GM12878 (cell line): ENCODE data around the gene TBCCD1. TPM values are rescaled to one million over a fixed set of nuclear protein-coding genes. Genes with fewer than 3 reads are reported as not detected.

Experiments
- ATAC-seq: fragments of 200-7000 bp; cut with Tn5 transposase; 3 replicates; pipeline ENCODE4 v1.9.1; 2020; ENCODE audit warnings: mild to moderate bottlenecking, moderate library complexity
- BruUV-seq: library from RNA; stranded (reverse); fragments of 400-500 nt; replicated peaks from 2 replicates; lab custom pipeline; 2021; lab: Mats Ljungman, UMichigan
- CTCF ChIA-PET: fragments of 300-600 bp; sonication (Branson Sonifier 250); formaldehyde crosslinking; extraction: SDS; loops from one replicate; lab custom pipeline; 2021; ENCODE audit warnings: inconsistent platforms; lab: Yijun Ruan, JAX
- POLR2A ChIA-PET: fragments of 350-600 bp; formaldehyde crosslinking; extraction: SDS; loops from one replicate; lab custom pipeline; 2021; ENCODE audit warnings: inconsistent platforms; lab: Charles Lee
- RAD21 ChIA-PET: fragments of 300-600 bp; sonication (Branson Sonifier 250); formaldehyde crosslinking; loops from one replicate; lab custom pipeline; 2023; ENCODE audit warnings: antibody characterized with exemption; ENCODE audit not compliant: unreplicated experiment; lab: Charles Lee
- SMC1A ChIA-PET: fragments of 300-600 bp; sonication (Branson Sonifier 250); formaldehyde crosslinking; loops from one replicate; lab custom pipeline; 2023; ENCODE audit not compliant: unreplicated experiment, uncharacterized antibody; lab: Charles Lee
- DNase-seq: peaks from one replicate; pipeline ENCODE4 v3.0.0-alpha.2; 2011; ENCODE audit warnings: low read depth, low spot score
- FAIRE-seq: peaks from 3 replicates; lab custom pipeline; 2011; peaks lifted over from hg19 to GRCh38; lab: Jason Lieb, UNC
- H2AFZ ChIP-seq: 2 replicates; pipeline ENCODE4 v1.6.0; 2011; ENCODE audit warnings: low read depth, low read length, control low read depth; ENCODE audit not compliant: control insufficient read depth
- H3K27ac ChIP-seq: 2 replicates; pipeline ENCODE4 v1.5.1; 2011; ENCODE audit warnings: control low read depth; ENCODE audit not compliant: control insufficient read depth, insufficient read depth
- H3K27me3 ChIP-seq, 2 experiments: replicated peaks in 1 of 2; 2 replicates each; pipeline versions ENCODE4 v1.6.0 to v1.6.1; 2011; ENCODE audit warnings: low read length in 1 of 2; ENCODE audit not compliant: control insufficient read depth in 2 of 2, insufficient read depth in 2 of 2
- H3K36me3 ChIP-seq, 2 experiments: 2 replicates each; pipeline ENCODE4 v1.5.1; 2011; ENCODE audit warnings: low read length in 1 of 2; ENCODE audit not compliant: control insufficient read depth in 2 of 2, insufficient read depth in 2 of 2
- H3K4me1 ChIP-seq: 2 replicates; pipeline ENCODE4 v1.6.1; 2011; ENCODE audit warnings: mild to moderate bottlenecking, low read length, moderate library complexity, mixed read lengths; ENCODE audit not compliant: control insufficient read depth, insufficient read depth
- H3K4me2 ChIP-seq: 2 replicates; pipeline ENCODE4 v1.6.0; 2011; ENCODE audit warnings: control low read depth; ENCODE audit not compliant: control insufficient read depth, insufficient read depth
- H3K4me3 ChIP-seq: fragments of 200-600 bp; sonication (generic); 2 replicates; pipeline ENCODE4 v1.5.1; 2016
- H3K79me2 ChIP-seq: 2 replicates; pipeline ENCODE4 v1.6.0; 2011; ENCODE audit warnings: low read length; ENCODE audit not compliant: control insufficient read depth, insufficient read depth
- H3K9ac ChIP-seq: 2 replicates; pipeline ENCODE4 v1.8.0; 2011; ENCODE audit warnings: low read length, control low read depth, mixed read lengths; ENCODE audit not compliant: control insufficient read depth, insufficient read depth
- H3K9me3 ChIP-seq: replicated peaks from 3 replicates; pipeline ENCODE4 v1.5.1; 2011; ENCODE audit warnings: mild to moderate bottlenecking, low read length; ENCODE audit not compliant: control insufficient read depth, insufficient read depth
- H4K20me1 ChIP-seq: 2 replicates; pipeline ENCODE4 v1.6.0; 2011; ENCODE audit not compliant: control insufficient read depth, insufficient read depth
- ATF2 ChIP-seq: IDR thresholded peaks from 2 replicates; pipeline ENCODE4 v1.6.1; 2012; ENCODE audit warnings: low read length, inconsistent platforms
- BHLHE40 ChIP-seq, 2 experiments: fragments of 450-650 bp in 1 of 2; IDR thresholded peaks; 2 replicates each; pipeline ENCODE4 v1.6.1; 2011 to 2017; ENCODE audit warnings: low read depth in 2 of 2, borderline replicate concordance in 1 of 2, improper control_type of control experiment in 1 of 2, low read length in 1 of 2, mild to moderate bottlenecking in 1 of 2
- BRCA1 ChIP-seq: IDR thresholded peaks from 2 replicates; pipeline ENCODE4 v1.6.1; 2011; ENCODE audit warnings: low read depth, low read length, improper control_type of control experiment
- DPF2 ChIP-seq: fragments of 450-650 bp; IDR thresholded peaks from 2 replicates; pipeline ENCODE4 v1.6.1; 2017; ENCODE audit warnings: mild to moderate bottlenecking
- EGR1 ChIP-seq, 2 experiments: IDR thresholded peaks; 1 replicate in 1 of 2; 2 replicates in 1 of 2; pipeline ENCODE4 v1.6.1; 2011 to 2012; ENCODE audit warnings: low read depth in 2 of 2, low read length in 2 of 2, borderline replicate concordance in 1 of 2, mild to moderate bottlenecking in 1 of 2, moderate library complexity in 1 of 2
- ETV6 ChIP-seq, 2 experiments: fragments of 450-650 bp in 1 of 2; IDR thresholded peaks in 1 of 2; conservative IDR thresholded peaks in 1 of 2; 2 replicates each; pipeline ENCODE4 v1.6.1; 2014; ENCODE audit warnings: antibody characterized with exemption in 1 of 2, borderline replicate concordance in 1 of 2, low read depth in 1 of 2, mild to moderate bottlenecking in 1 of 2, moderate library complexity in 1 of 2
- GATAD2B ChIP-seq: fragments of 450-650 bp; conservative IDR thresholded peaks from 2 replicates; pipeline ENCODE4 v1.6.1; 2017; ENCODE audit warnings: low read depth, mild to moderate bottlenecking, moderate library complexity
- JUND ChIP-seq: IDR thresholded peaks from 2 replicates; pipeline ENCODE4 v1.6.1; 2012; ENCODE audit warnings: low read depth, mild to moderate bottlenecking, low read length, improper control_type of control experiment, moderate library complexity
- KAT2A ChIP-seq: conservative IDR thresholded peaks from 2 replicates; pipeline ENCODE4 v1.6.1; 2011; ENCODE audit warnings: low read depth, low read length; ENCODE audit not compliant: control insufficient read depth
- LARP7 ChIP-seq: fragments of 450-650 bp; IDR thresholded peaks from 2 replicates; pipeline ENCODE4 v1.6.1; 2017; ENCODE audit warnings: mild to moderate bottlenecking
- NR2C2 ChIP-seq: IDR thresholded peaks from 2 replicates; pipeline ENCODE4 v1.6.1; 2011; ENCODE audit warnings: borderline replicate concordance, low read depth; ENCODE audit not compliant: control insufficient read depth, insufficient read length
- PML ChIP-seq: IDR thresholded peaks from 2 replicates; pipeline ENCODE4 v1.6.1; 2012; ENCODE audit warnings: low read length, inconsistent platforms
- SMAD1 ChIP-seq: fragments of 450-650 bp; IDR thresholded peaks from 2 replicates; pipeline ENCODE4 v1.6.1; 2018; ENCODE audit warnings: mild to moderate bottlenecking, low read depth; ENCODE audit not compliant: partially characterized antibody
- SREBF2 ChIP-seq: IDR thresholded peaks from 2 replicates; pipeline ENCODE4 v1.6.1; 2012; ENCODE audit warnings: mild to moderate bottlenecking, low read length
- STAT3 ChIP-seq: IDR thresholded peaks from 2 replicates; pipeline ENCODE4 v1.6.1; 2011; ENCODE audit warnings: low read depth, low read length, improper control_type of control experiment
- ZBED1 ChIP-seq: IDR thresholded peaks from 2 replicates; pipeline ENCODE4 v1.6.1; 2016; ENCODE audit warnings: borderline replicate concordance
- ZBTB33 ChIP-seq: fragments of 450-650 bp; IDR thresholded peaks from 2 replicates; pipeline ENCODE4 v1.6.1; 2017; ENCODE audit warnings: mild to moderate bottlenecking
- WGBS: methylation state at CpG from one replicate; pipeline ENCODE4 v1.1.6; 2016; ENCODE audit warnings: low lambda C conversion rate; ENCODE audit not compliant: insufficient replicate concordance, insufficient coverage; ENCODE audit errors: missing lambda C conversion rate; 5-methylcytosine and 5-hydroxymethylcytosine counted together
- in situ Hi-C: fragments of 300-500 bp; cut with MboI; formaldehyde crosslinking; loops from 9 replicates; pipeline ENCODE4 v1.14.3; 2018; ENCODE audit warnings: mixed read lengths
- intact Hi-C: fragments of 100-400 bp; cut with micrococcal nuclease; formaldehyde crosslinking; loops from one replicate; pipeline ENCODE4 v1.14.2; 2022; ENCODE audit not compliant: unreplicated experiment
- polyA plus RNA-seq, 11 experiments: library from polyadenylated mRNA; depleted of rRNA in 4 of 11; unstranded in 6 of 11; stranded (reverse) in 5 of 11; fragments of >200 nt; fragmentation: Nextera tagmentation in 4 of 11; fragmentation: Illumina TruSeq in 1 of 11; extraction: Ambion mirVana in 4 of 11; extraction: Trizol in 1 of 11; gene quantifications; 1 replicate in 1 of 11; 2 replicates in 10 of 11; pipeline versions ENCODE4 v1.2.1 to v1.2.3, GENCODE V29; 2011 to 2016; ENCODE audit warnings: inconsistent platforms in 2 of 11, missing spikeins in 2 of 11, low read depth in 1 of 11
- total RNA-seq, 4 experiments: library from RNA; depleted of rRNA in 3 of 4; stranded (reverse); fragments of >200 nt in 3 of 4; fragmentation: Illumina TruSeq in 1 of 4; extraction: Trizol in 1 of 4; gene quantifications; 2 replicates each; pipeline versions ENCODE4 v1.2.1 to v1.2.3, GENCODE V29; 2013 to 2021
- TF ChIP-seq, protein P1 (sequence below): fragments of 150-350 bp; IDR thresholded peaks from 2 replicates; pipeline ENCODE4 v1.6.1; 2014; ENCODE audit warnings: mild to moderate bottlenecking, low read depth, low read length

The TBCCD1 gene
- total and polyA plus RNA-seq, 10 of the 15 experiments (the other 5 are each of a cell fraction or from before 2014, with no cell fraction given): 6.9 to 23.4 (median 14.7) TPM

DNA sequence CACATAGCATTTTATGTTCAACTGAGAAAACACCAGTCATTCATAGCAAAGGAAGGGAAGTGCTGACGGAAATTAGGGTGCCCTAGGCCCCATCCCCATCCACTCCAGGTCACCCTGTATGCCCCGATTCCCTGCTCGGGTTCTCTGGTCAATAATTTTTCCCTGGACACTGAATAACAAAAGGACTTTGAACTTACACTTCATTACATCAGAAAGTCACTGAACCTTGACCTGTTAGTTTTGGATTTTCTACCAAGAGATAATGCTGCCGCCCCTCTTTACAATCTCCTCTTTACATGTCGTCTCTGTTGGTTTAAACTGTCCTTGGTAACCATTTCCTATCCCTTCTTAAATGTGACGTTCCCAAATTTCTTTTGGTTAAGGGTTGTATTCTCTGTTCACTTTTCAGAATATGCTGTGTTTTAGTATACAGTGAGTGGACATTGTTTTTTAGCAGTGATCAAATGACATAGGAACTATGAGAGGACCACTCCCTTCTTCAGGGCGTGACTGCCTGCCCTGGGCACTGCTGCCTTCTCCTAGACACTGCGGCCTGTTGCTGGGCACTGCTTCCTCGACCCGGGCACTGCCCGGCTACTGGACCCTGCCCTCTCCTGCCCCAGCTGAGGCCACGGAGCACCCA, 32.1 kb upstream of the TBCCD1 start:
- SMC1A ChIA-PET: interaction anchor here (1.1 to 2.4 kb wide), 2 partner anchors 16 to 54 kb away, joined by 3 to 6 read pairs; no protein-coding TSS in a partner anchor

More for the DNA sequence above, 32.1 kb upstream of the TBCCD1 start:
- CTCF ChIA-PET: interaction anchor here (2.8 kb wide), 1 partner anchor 17 kb away, joined by 25 read pairs; no protein-coding TSS in a partner anchor
- no peak for DNase-seq
- RAD21 ChIA-PET: no interaction called here
- BruUV-seq: no TSS peak
- no peaks in the 10 kb centered on the region for H3K36me3 ChIP-seq
- no peak overlapping the region for H3K9ac ChIP-seq
- no peaks in the 10 kb centered on the region for H4K20me1 ChIP-seq
- no peak overlapping the region for H3K4me2 ChIP-seq
- POLR2A ChIA-PET: no interaction called here
- no peak overlapping the region for H3K4me3 ChIP-seq
- H3K79me2 ChIP-seq: no peaks in the 10 kb centered on the region
- H3K9me3 ChIP-seq: no peaks in the 10 kb centered on the region
- in situ Hi-C loops (no loop called here), intact Hi-C loops (no loop called here)
- WGBS: 37% methylated on average over 12 of the region's 12 CpGs
- FAIRE-seq: no peak
- no peaks in the 10 kb centered on the region for H3K27me3 ChIP-seq
- TF ChIP-seq ZBTB33 (no peak), ETV6 (conservative IDR thresholded peaks at IDR 0.05 in 1 of 2, IDR thresholded peaks at IDR 0.05 in 1 of 2; ENCODE audit: borderline replicate concordance in 1 of 2, low read depth in 1 of 2) (no peak), NR2C2 (no peak), PML (no peak), STAT3 (no peak), SMAD1 (no peak), SREBF2 (no peak), BRCA1 (no peak), DPF2 (no peak), ZBED1 (no peak), GATAD2B (no peak), LARP7 (no peak), EGR1 (IDR thresholded peaks at IDR 0.05; ENCODE audit: borderline replicate concordance in 1 of 2, low read depth in 2 of 2, low read length in 2 of 2) (no peak), KAT2A (no peak), JUND (no peak), BHLHE40 (IDR thresholded peaks at IDR 0.05; ENCODE audit: borderline replicate concordance in 1 of 2, low read depth in 2 of 2, low read length in 1 of 2) (no peak), ATF2 (no peak)
- TF ChIP-seq, protein P1, sequence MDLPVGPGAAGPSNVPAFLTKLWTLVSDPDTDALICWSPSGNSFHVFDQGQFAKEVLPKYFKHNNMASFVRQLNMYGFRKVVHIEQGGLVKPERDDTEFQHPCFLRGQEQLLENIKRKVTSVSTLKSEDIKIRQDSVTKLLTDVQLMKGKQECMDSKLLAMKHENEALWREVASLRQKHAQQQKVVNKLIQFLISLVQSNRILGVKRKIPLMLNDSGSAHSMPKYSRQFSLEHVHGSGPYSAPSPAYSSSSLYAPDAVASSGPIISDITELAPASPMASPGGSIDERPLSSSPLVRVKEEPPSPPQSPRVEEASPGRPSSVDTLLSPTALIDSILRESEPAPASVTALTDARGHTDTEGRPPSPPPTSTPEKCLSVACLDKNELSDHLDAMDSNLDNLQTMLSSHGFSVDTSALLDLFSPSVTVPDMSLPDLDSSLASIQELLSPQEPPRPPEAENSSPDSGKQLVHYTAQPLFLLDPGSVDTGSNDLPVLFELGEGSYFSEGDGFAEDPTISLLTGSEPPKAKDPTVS: no peak
- H2AFZ ChIP-seq: no peak overlapping the region
- ATAC-seq: peak; percentile 21; the same call in 2 of the 3 replicates
- H3K27ac ChIP-seq: no peak overlapping the region
- H3K4me1 ChIP-seq: no peaks in the 10 kb centered on the region
